GM23338 (cell line): ENCODE measurements around the gene PTPRN2. TPM values are rescaled to one million over a fixed set of nuclear protein-coding genes. Genes with fewer than 3 reads are reported as not detected.

Experiments
- ATAC-seq: fragments of 200-7000 bp; cut with Tn5 transposase; 3 replicates; pipeline ENCODE4 v1.9.1; 2020
- DNase-seq: peaks from one replicate; pipeline ENCODE4 v3.0.0-alpha.2; 2015; ENCODE audit warnings: low spot score
- H2AFZ ChIP-seq: fragments of 200-600 bp; sonication (generic); 2 replicates; pipeline ENCODE4 v1.8.0; 2016; ENCODE audit warnings: antibody characterized with exemption, mild to moderate bottlenecking, moderate library complexity
- H3F3A ChIP-seq: fragments of 200-600 bp; sonication (generic); replicated peaks from 2 replicates; pipeline ENCODE4 v1.8.0; 2017; ENCODE audit warnings: antibody characterized with exemption, mixed run types, low read depth
- H3K27ac ChIP-seq: fragments of 200-600 bp; sonication (generic); 2 replicates; pipeline ENCODE4 v1.6.1; 2016; ENCODE audit warnings: low read depth
- H3K27me3 ChIP-seq: fragments of 200-600 bp; sonication (generic); 2 replicates; pipeline ENCODE4 v1.8.0; 2016; ENCODE audit warnings: mild to moderate bottlenecking, mixed run types, moderate library complexity; ENCODE audit not compliant: insufficient read depth
- H3K36me3 ChIP-seq: fragments of 200-600 bp; sonication (generic); 2 replicates; pipeline ENCODE4 v1.8.0; 2016; ENCODE audit warnings: mild to moderate bottlenecking; ENCODE audit not compliant: insufficient read depth
- H3K4me1 ChIP-seq: fragments of 200-600 bp; sonication (generic); 2 replicates; pipeline ENCODE4 v1.8.0; 2016; ENCODE audit warnings: mild to moderate bottlenecking, moderate library complexity; ENCODE audit not compliant: insufficient read depth
- H3K4me2 ChIP-seq: fragments of 200-600 bp; sonication (generic); 2 replicates; pipeline ENCODE4 v1.7.1; 2017; ENCODE audit warnings: mixed run types
- H3K4me3 ChIP-seq: fragments of 200-600 bp; sonication (generic); 2 replicates; pipeline ENCODE4 v1.6.1; 2016; ENCODE audit warnings: mixed run types
- H3K79me2 ChIP-seq: fragments of 200-600 bp; sonication (generic); replicated peaks from 2 replicates; pipeline ENCODE4 v1.8.0; 2017; ENCODE audit warnings: mild to moderate bottlenecking; ENCODE audit not compliant: insufficient read depth
- H3K9me2 ChIP-seq: fragments of 200-600 bp; sonication (generic); 2 replicates; pipeline ENCODE4 v1.8.0; 2017; ENCODE audit not compliant: insufficient read depth
- H4K20me1 ChIP-seq: fragments of 200-600 bp; sonication (generic); replicated peaks from 2 replicates; pipeline ENCODE4 v1.8.0; 2017; ENCODE audit warnings: mild to moderate bottlenecking; ENCODE audit not compliant: insufficient read depth
- H3K27ac Mint-ChIP-seq: 2 replicates; pipeline ENCODE4 v1.8.0; 2020; ENCODE audit warnings: inconsistent platforms, mild to moderate bottlenecking, moderate library complexity, mixed read lengths
- H3K27me3 Mint-ChIP-seq: 3 replicates; pipeline ENCODE4 v1.8.0; 2022; ENCODE audit warnings: low read depth, mild to moderate bottlenecking, moderate library complexity, mixed read lengths, inconsistent platforms; ENCODE audit not compliant: insufficient read depth, poor library complexity
- H3K36me3 Mint-ChIP-seq: 3 replicates; pipeline ENCODE4 v1.8.0; 2021; ENCODE audit warnings: low read depth, mild to moderate bottlenecking, inconsistent platforms, moderate library complexity, mixed read lengths
- H3K4me1 Mint-ChIP-seq: 3 replicates; pipeline ENCODE4 v1.8.0; 2020; ENCODE audit warnings: mild to moderate bottlenecking, inconsistent platforms, mixed read lengths
- H3K4me3 Mint-ChIP-seq: 3 replicates; pipeline ENCODE4 v1.8.0; 2021; ENCODE audit warnings: moderate library complexity, mild to moderate bottlenecking, inconsistent platforms, mixed read lengths
- H3K9me3 Mint-ChIP-seq: 3 replicates; pipeline ENCODE4 v1.8.0; 2020; ENCODE audit warnings: moderate library complexity, mild to moderate bottlenecking, inconsistent platforms, mixed read lengths
- CREB1 ChIP-seq: fragments of 250-450 bp; sonication (Bioruptor Pico); IDR thresholded peaks from 2 replicates; pipeline ENCODE4 v1.5.0; 2020; ENCODE audit warnings: low read depth, mild to moderate bottlenecking, moderate library complexity
- CTCF ChIP-seq, 2 experiments: fragments of 200-600 bp in 1 of 2; sonication (generic) in 1 of 2; conservative IDR thresholded peaks; 2 replicates each; pipeline versions ENCODE4 v1.5.1 to v1.6.1; 2016 to 2017; ENCODE audit warnings: antibody characterized with exemption in 2 of 2, low read depth in 2 of 2, mild to moderate bottlenecking in 2 of 2, moderate library complexity in 1 of 2
- ETS1 ChIP-seq: IDR thresholded peaks from 2 replicates; pipeline ENCODE4 v1.6.1; 2016; ENCODE audit warnings: antibody characterized with exemption
- EZH2 ChIP-seq: fragments of 200-600 bp; sonication (generic); IDR thresholded peaks from one replicate; pipeline ENCODE4 v1.8.0; 2017; ENCODE audit warnings: antibody characterized with exemption, mild to moderate bottlenecking, low read depth; ENCODE audit not compliant: unreplicated experiment
- JUNB ChIP-seq: IDR thresholded peaks from one replicate; pipeline ENCODE4 v1.6.1; 2016; ENCODE audit warnings: antibody characterized with exemption; ENCODE audit not compliant: unreplicated experiment
- POLR2AphosphoS5 ChIP-seq: IDR thresholded peaks from 2 replicates; pipeline ENCODE4 v1.6.1; 2016; ENCODE audit warnings: antibody characterized with exemption, low read depth
- REST ChIP-seq: IDR thresholded peaks from one replicate; pipeline ENCODE4 v1.6.1; 2018; ENCODE audit warnings: antibody characterized with exemption; ENCODE audit not compliant: unreplicated experiment
- STAT1 ChIP-seq: IDR thresholded peaks from one replicate; pipeline ENCODE4 v1.6.1; 2016; ENCODE audit warnings: antibody characterized with exemption; ENCODE audit not compliant: unreplicated experiment
- ZNF114 ChIP-seq: fragments of 250-450 bp; sonication (Bioruptor Pico); IDR thresholded peaks from 2 replicates; pipeline ENCODE4 v1.5.0; 2020; ENCODE audit warnings: mild to moderate bottlenecking, moderate library complexity
- ZNF331 ChIP-seq: fragments of 250-450 bp; sonication (Bioruptor Pico); IDR thresholded peaks from 2 replicates; pipeline ENCODE4 v1.5.0; 2020; ENCODE audit warnings: low read depth, mild to moderate bottlenecking, moderate library complexity
- ZNF462 ChIP-seq: fragments of 250-450 bp; sonication (Bioruptor Pico); IDR thresholded peaks from 2 replicates; pipeline ENCODE4 v1.5.0; 2020; ENCODE audit warnings: mild to moderate bottlenecking, moderate library complexity
- polyA plus RNA-seq: library from polyadenylated mRNA; unstranded; fragments of >200 nt; fragmentation: Nextera tagmentation; extraction: Ambion mirVana; gene quantifications from 2 replicates; pipeline ENCODE4 v1.2.1, GENCODE V29; 2016
- total RNA-seq: library from RNA; depleted of rRNA; stranded (reverse); fragments of >200 nt; shearing (Covaris generic); gene quantifications from 2 replicates; pipeline ENCODE4 v1.2.3, GENCODE V29; 2014

PTPRN2 gene
- total and polyA plus RNA-seq, 2 experiments from 2014 or later: 0.87 to 4.0 TPM

- H3K36me3 ChIP-seq: no peaks in the 10 kb centered on the region
- no peaks in the 10 kb centered on the region for H3K4me1 ChIP-seq
- no peaks in the 10 kb centered on the region for H3K9me2 ChIP-seq
- H3K4me3 ChIP-seq: no peak overlapping the region
- Mint-ChIP-seq H3K4me3 (no peak overlapping the region), H3K27ac (no peak overlapping the region), H3K27me3 (peaks cover 5% of the 10 kb centered on the region), H3K9me3 (peaks cover 56% of the 10 kb centered on the region), H3K4me1 (no peaks in the 10 kb centered on the region), H3K36me3 (peaks cover 55% of the 10 kb centered on the region)
- no peaks in the 10 kb centered on the region for H3F3A ChIP-seq
- H3K27ac ChIP-seq: no peak overlapping the region
- H3K27me3 ChIP-seq: no peaks in the 10 kb centered on the region
- H2AFZ ChIP-seq: no peak overlapping the region
- no peaks in the 10 kb centered on the region for H3K79me2 ChIP-seq
- no peak for ATAC-seq
- no peak overlapping the region for H3K4me2 ChIP-seq
- no peaks in the 10 kb centered on the region for H4K20me1 ChIP-seq
- DNase-seq: no peak
- TF ChIP-seq EZH2: no peak
- TF ChIP-seq ETS1: no peak
- TF ChIP-seq CTCF (conservative IDR thresholded peaks at IDR 0.05; ENCODE audit: low read depth in 2 of 2): no peak
- TF ChIP-seq ZNF114 (CRISPR knock-in tag): no peak
- no peak for TF ChIP-seq POLR2AphosphoS5
- no peak for TF ChIP-seq STAT1
- no peak for TF ChIP-seq ZNF331
- no peak for TF ChIP-seq JUNB
- TF ChIP-seq REST: no peak
- no peak for TF ChIP-seq ZNF462 (CRISPR knock-in tag)
- TF ChIP-seq CREB1 (CRISPR knock-in tag): no peak
Observed at GRCh38 chr7:157837047-157837446, 750.6 kb downstream of the PTPRN2 start.
